Glutamatergic neuron (in vitro differentiated cells): ENCODE measurements around the gene OSBP. TPM values are rescaled to one million over a fixed set of nuclear protein-coding genes. Genes with fewer than 3 reads are reported as not detected.

Experiments
- DNase-seq: peaks from one replicate; pipeline ENCODE4 v3.0.0; 2022
- H3K27ac Mint-ChIP-seq: one replicate; pipeline ENCODE4 v1.8.0; 2020; ENCODE audit warnings: mild to moderate bottlenecking, mixed read lengths, inconsistent platforms; ENCODE audit not compliant: unreplicated experiment
- H3K27me3 Mint-ChIP-seq: one replicate; pipeline ENCODE4 v1.8.0; 2020; ENCODE audit warnings: mild to moderate bottlenecking, moderate library complexity, mixed read lengths, inconsistent platforms; ENCODE audit not compliant: unreplicated experiment
- H3K36me3 Mint-ChIP-seq: one replicate; pipeline ENCODE4 v1.8.0; 2020; ENCODE audit warnings: mild to moderate bottlenecking, mixed read lengths, inconsistent platforms; ENCODE audit not compliant: unreplicated experiment
- H3K4me1 Mint-ChIP-seq: one replicate; pipeline ENCODE4 v1.8.0; 2020; ENCODE audit warnings: mild to moderate bottlenecking, low read depth, mixed read lengths, inconsistent platforms; ENCODE audit not compliant: unreplicated experiment
- H3K4me3 Mint-ChIP-seq: one replicate; pipeline ENCODE4 v1.8.0; 2020; ENCODE audit warnings: mild to moderate bottlenecking, mixed read lengths, inconsistent platforms; ENCODE audit not compliant: unreplicated experiment
- H3K9me3 Mint-ChIP-seq: one replicate; pipeline ENCODE4 v1.8.0; 2020; ENCODE audit warnings: mild to moderate bottlenecking, moderate library complexity, mixed read lengths, inconsistent platforms; ENCODE audit not compliant: unreplicated experiment
- CTCF ChIP-seq: fragments of 200-600 bp; sonication (generic); IDR thresholded peaks from one replicate; pipeline ENCODE4 v1.5.0; 2021; ENCODE audit not compliant: partially characterized antibody, unreplicated experiment
- total RNA-seq: library from RNA; stranded (reverse); fragmentation: NEBNext Ultra II Directional; extraction: Animal tissue kit (Norgen Biotek cat#: 25700); gene quantifications from one replicate; pipeline ENCODE4 v1.2.1, GENCODE V29; 2021; ENCODE audit not compliant: unreplicated experiment

The OSBP gene
- total RNA-seq, 1 donor from 2014 or later, result 36.0 TPM

GRCh38 chr11:59654893-59655292, 39.3 kb upstream of the OSBP start:
- no peak overlapping the region for H3K4me3 Mint-ChIP-seq
- no peaks in the 10 kb centered on the region for H3K4me1 Mint-ChIP-seq
- no peaks in the 10 kb centered on the region for H3K27me3 Mint-ChIP-seq
- H3K27ac Mint-ChIP-seq, result no peak overlapping the region
- no peaks in the 10 kb centered on the region for H3K36me3 Mint-ChIP-seq
- no peaks in the 10 kb centered on the region for H3K9me3 Mint-ChIP-seq
- DNase-seq, result no peak
- TF ChIP-seq CTCF, result no peak

- Mint-ChIP-seq H3K27ac (no peak overlapping the region), H3K4me1 (no peaks in the 10 kb centered on the region), H3K4me3 (no peak overlapping the region), H3K9me3 (peaks cover 2% of the 10 kb centered on the region), H3K36me3 (peaks cover 4% of the 10 kb centered on the region), H3K27me3 (no peaks in the 10 kb centered on the region)
- DNase-seq, result no peak
- no peak for TF ChIP-seq CTCF
Observed at GRCh38 chr11:59647245-59647980, 31.8 kb upstream of the OSBP start.

- Mint-ChIP-seq H3K27ac (no peak overlapping the region), H3K36me3 (peaks cover 4% of the 10 kb centered on the region), H3K27me3 (peaks cover 2% of the 10 kb centered on the region), H3K4me1 (no peaks in the 10 kb centered on the region), H3K4me3 (no peak overlapping the region), H3K9me3 (peaks cover 2% of the 10 kb centered on the region)
- TF ChIP-seq CTCF, result no peak
- no peak for DNase-seq
Observed at GRCh38 chr11:59644528-59644927, 29.0 kb upstream of the OSBP start.

GRCh38 chr11:59643390-59643789, 27.8 kb upstream of the OSBP start:
- Mint-ChIP-seq H3K4me1 (no peaks in the 10 kb centered on the region), H3K9me3 (peaks cover 2% of the 10 kb centered on the region), H3K4me3 (no peak overlapping the region), H3K36me3 (peaks cover 4% of the 10 kb centered on the region), H3K27ac (no peak overlapping the region), H3K27me3 (peaks cover 2% of the 10 kb centered on the region)
- no peak for DNase-seq
- TF ChIP-seq CTCF, result no peak

- DNase-seq, result no peak
- Mint-ChIP-seq H3K27ac (no peak overlapping the region), H3K27me3 (peaks cover 2% of the 10 kb centered on the region), H3K36me3 (no peaks in the 10 kb centered on the region), H3K4me1 (no peaks in the 10 kb centered on the region), H3K9me3 (peaks cover 2% of the 10 kb centered on the region), H3K4me3 (no peak overlapping the region)
- TF ChIP-seq CTCF, result no peak
Observed at GRCh38 chr11:59641156-59641555, 25.6 kb upstream of the OSBP start.
